HepG2 (cell line): Measurements from ENCODE around the gene SENP5. TPM values are rescaled to one million over a fixed set of nuclear protein-coding genes. Genes with fewer than 3 reads are reported as not detected.

ENCODE experiments used
- ARNT ChIP-seq: fragments of 450-650 bp; IDR thresholded peaks from 2 replicates; pipeline ENCODE4 v1.6.1; 2017
- ATF7-NPFF ChIP-seq: sonication (generic); formaldehyde crosslinking; IDR thresholded peaks from 2 replicates; pipeline ENCODE4 v1.8.1; 2023; ENCODE audit warnings: mild to moderate bottlenecking, low read depth, missing genetic modification reagents, moderate library complexity
- CBX2 ChIP-seq, 2 experiments: fragments of 200-600 bp in 1 of 2; sonication (generic); formaldehyde crosslinking in 1 of 2; IDR thresholded peaks; 2 replicates each; pipeline versions ENCODE4 v1.7.0 to v1.8.1; 2018 to 2022; ENCODE audit warnings: low read depth in 2 of 2, low read length in 1 of 2, mild to moderate bottlenecking in 1 of 2, missing genetic modification reagents in 1 of 2
- E2F5 ChIP-seq: sonication (generic); formaldehyde crosslinking; conservative IDR thresholded peaks from 2 replicates; pipeline ENCODE4 v1.4.0; 2020; ENCODE audit warnings: missing genetic modification reagents
- GLI4 ChIP-seq: sonication (generic); formaldehyde crosslinking; IDR thresholded peaks from 2 replicates; pipeline ENCODE4 v1.5.1; 2020; ENCODE audit warnings: missing genetic modification reagents, mild to moderate bottlenecking, moderate library complexity, borderline replicate concordance
- HMG20B ChIP-seq: conservative IDR thresholded peaks from 2 replicates; pipeline ENCODE4 v1.6.1; 2016; ENCODE audit warnings: missing genetic modification reagents, missing compliant biosample characterization
- MBNL3 ChIP-seq: fragments of 250-450 bp; sonication (Bioruptor Pico); conservative IDR thresholded peaks from 2 replicates; pipeline ENCODE4 v1.8.0; 2022; ENCODE audit warnings: mild to moderate bottlenecking, inconsistent platforms
- RBM22 ChIP-seq: fragments of 200-400 bp; formaldehyde crosslinking; optimal IDR thresholded peaks from 2 replicates; pipeline ENCODE3; 2017; ENCODE audit warnings: mild to moderate bottlenecking, low read length, moderate library complexity
- RELA ChIP-seq: sonication (generic); formaldehyde crosslinking; IDR thresholded peaks from 2 replicates; pipeline ENCODE4 v1.4.0; 2020; ENCODE audit warnings: missing genetic modification reagents
- SKIL ChIP-seq: sonication (generic); formaldehyde crosslinking; IDR thresholded peaks from 2 replicates; pipeline ENCODE4 v1.8.0; 2022; ENCODE audit warnings: missing genetic modification reagents, mild to moderate bottlenecking, moderate library complexity, borderline replicate concordance
- SRF ChIP-seq: IDR thresholded peaks from 2 replicates; pipeline ENCODE4 v1.6.1; 2011; ENCODE audit warnings: mild to moderate bottlenecking, low read depth, low read length, moderate library complexity
- STAG1 ChIP-seq: sonication (generic); formaldehyde crosslinking; IDR thresholded peaks from 2 replicates; pipeline ENCODE4 v1.4.0; 2020; ENCODE audit warnings: missing genetic modification reagents
- TGIF2 ChIP-seq: IDR thresholded peaks from 2 replicates; pipeline ENCODE4 v1.6.1; 2016; ENCODE audit warnings: control low read depth, missing compliant biosample characterization
- ZBTB42 ChIP-seq: sonication (generic); formaldehyde crosslinking; IDR thresholded peaks from 2 replicates; pipeline ENCODE4 v1.5.0; 2020; ENCODE audit warnings: mild to moderate bottlenecking, missing genetic modification reagents
- ZC3H4 ChIP-seq: sonication (generic); formaldehyde crosslinking; IDR thresholded peaks from 2 replicates; pipeline ENCODE4 v1.4.0; 2020; ENCODE audit warnings: missing genetic modification reagents, borderline replicate concordance
- ZMYM3 ChIP-seq: sonication (generic); formaldehyde crosslinking; IDR thresholded peaks from 2 replicates; pipeline ENCODE4 v1.5.1; 2020; ENCODE audit warnings: mild to moderate bottlenecking, missing genetic modification reagents
- ZNF230 ChIP-seq: sonication (generic); formaldehyde crosslinking; IDR thresholded peaks from 2 replicates; pipeline ENCODE4 v1.4.0; 2020; ENCODE audit warnings: mild to moderate bottlenecking, missing genetic modification reagents
- ZNF382 ChIP-seq: sonication (generic); formaldehyde crosslinking; IDR thresholded peaks from 2 replicates; pipeline ENCODE4 v1.5.0; 2020; ENCODE audit warnings: missing genetic modification reagents, mild to moderate bottlenecking, borderline replicate concordance
- ZNF652 ChIP-seq: IDR thresholded peaks from 2 replicates; pipeline ENCODE4 v1.6.1; 2016; ENCODE audit warnings: low read depth, borderline replicate concordance
- ZNF720 ChIP-seq: sonication (generic); formaldehyde crosslinking; IDR thresholded peaks from 2 replicates; pipeline ENCODE4 v1.4.0; 2020; ENCODE audit warnings: missing genetic modification reagents
- ZNF766 ChIP-seq: sonication (generic); formaldehyde crosslinking; IDR thresholded peaks from 2 replicates; pipeline ENCODE4 v1.5.0; 2020; ENCODE audit warnings: missing genetic modification reagents, borderline replicate concordance
- ZNF780A ChIP-seq: sonication (generic); formaldehyde crosslinking; IDR thresholded peaks from 2 replicates; pipeline ENCODE4 v1.8.0; 2022; ENCODE audit warnings: mild to moderate bottlenecking, missing genetic modification reagents, moderate library complexity
- ZNF879 ChIP-seq: sonication (generic); formaldehyde crosslinking; IDR thresholded peaks from 2 replicates; pipeline ENCODE4 v1.8.1; 2023; ENCODE audit warnings: missing genetic modification reagents
- ZSCAN31 ChIP-seq: sonication (generic); formaldehyde crosslinking; IDR thresholded peaks from 2 replicates; pipeline ENCODE4 v1.5.0; 2020; ENCODE audit warnings: low read depth, mild to moderate bottlenecking, missing genetic modification reagents
- polyA plus RNA-seq, 8 experiments: library from polyadenylated mRNA; depleted of rRNA in 3 of 8; stranded (reverse) in 7 of 8; unstranded in 1 of 8; fragments of >200 nt; fragmentation: Illumina TruSeq in 4 of 8; extraction: Trizol in 4 of 8; gene quantifications; 2 replicates each; pipeline versions ENCODE4 v1.2.1 to v1.2.3, GENCODE V29; 2011 to 2016; ENCODE audit warnings: low read depth in 4 of 8, missing spikeins in 1 of 8, mixed read lengths in 1 of 8; ENCODE audit not compliant: insufficient read depth in 1 of 8
- total RNA-seq, 5 experiments: library from RNA; depleted of rRNA; stranded (reverse); fragments of >200 nt; fragmentation: Illumina TruSeq; extraction: Trizol; gene quantifications; 2 replicates each; pipeline ENCODE4 v1.2.3, GENCODE V29; 2016; ENCODE audit warnings: low read depth in 1 of 5
- TF ChIP-seq, protein P1 (sequence below): sonication (generic); formaldehyde crosslinking; IDR thresholded peaks from 2 replicates; pipeline ENCODE4 v1.5.0; 2020; ENCODE audit warnings: missing genetic modification reagents

The SENP5 gene
- total and polyA plus RNA-seq, 2 of the 13 experiments (the other 11 are each of a cell fraction or from before 2014, with no cell fraction given) = 17.6 to 30.9 TPM

GRCh38 chr3:196942226-196942914 is 74.7 kb downstream of the SENP5 start, which contains the start of gene NCBP2 (continued):
- TF ChIP-seq SRF = peak; percentile 63; the same call in 1 of the 2 replicates
- 0 out of 2 replicates have a peak, but pooled peaks have one; percentile 79 for TF ChIP-seq RELA (CRISPR knock-in tag)
- peak; percentile 83 for TF ChIP-seq STAG1 (CRISPR knock-in tag)
- TF ChIP-seq RBM22 = peak; percentile 85
- TF ChIP-seq ZNF766 = peak; percentile 77; the same call in 1 of the 2 replicates
- TF ChIP-seq ZSCAN31 (CRISPR knock-in tag) = peak; percentile 49; the same call in 1 of the 2 replicates
- TF ChIP-seq MBNL3 (CRISPR knock-in tag) = no peak
- TF ChIP-seq ZNF652 = peak; percentile 22; the same call in 1 of the 2 replicates
- no peak for TF ChIP-seq GLI4 (CRISPR knock-in tag)
- no peak for TF ChIP-seq ZNF382 (CRISPR knock-in tag)
- TF ChIP-seq ZNF230 (CRISPR knock-in tag) = no peak
- TF ChIP-seq ATF7-NPFF (CRISPR knock-in tag) = peak; percentile 97
- TF ChIP-seq, protein P1, sequence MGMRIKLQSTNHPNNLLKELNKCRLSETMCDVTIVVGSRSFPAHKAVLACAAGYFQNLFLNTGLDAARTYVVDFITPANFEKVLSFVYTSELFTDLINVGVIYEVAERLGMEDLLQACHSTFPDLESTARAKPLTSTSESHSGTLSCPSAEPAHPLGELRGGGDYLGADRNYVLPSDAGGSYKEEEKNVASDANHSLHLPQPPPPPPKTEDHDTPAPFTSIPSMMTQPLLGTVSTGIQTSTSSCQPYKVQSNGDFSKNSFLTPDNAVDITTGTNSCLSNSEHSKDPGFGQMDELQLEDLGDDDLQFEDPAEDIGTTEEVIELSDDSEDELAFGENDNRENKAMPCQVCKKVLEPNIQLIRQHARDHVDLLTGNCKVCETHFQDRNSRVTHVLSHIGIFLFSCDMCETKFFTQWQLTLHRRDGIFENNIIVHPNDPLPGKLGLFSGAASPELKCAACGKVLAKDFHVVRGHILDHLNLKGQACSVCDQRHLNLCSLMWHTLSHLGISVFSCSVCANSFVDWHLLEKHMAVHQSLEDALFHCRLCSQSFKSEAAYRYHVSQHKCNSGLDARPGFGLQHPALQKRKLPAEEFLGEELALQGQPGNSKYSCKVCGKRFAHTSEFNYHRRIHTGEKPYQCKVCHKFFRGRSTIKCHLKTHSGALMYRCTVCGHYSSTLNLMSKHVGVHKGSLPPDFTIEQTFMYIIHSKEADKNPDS = peak; percentile 74
- TF ChIP-seq ZNF720 (CRISPR knock-in tag) = 0 out of 2 replicates have a peak, but pooled peaks have one; percentile 27
- TF ChIP-seq TGIF2 (CRISPR knock-in tag) = 0 out of 2 replicates have a peak, but pooled peaks have one; percentile 45
- TF ChIP-seq ZNF780A (CRISPR knock-in tag) = no peak
- 0 out of 2 replicates have a peak, but pooled peaks have one; percentile 26 for TF ChIP-seq ZMYM3 (CRISPR knock-in tag)
- peak; percentile 70; the same call in 1 of the 2 replicates for TF ChIP-seq SKIL
- 0 out of 2 replicates have a peak, but pooled peaks have one; percentile 71 for TF ChIP-seq ZC3H4 (CRISPR knock-in tag)
- no peak for TF ChIP-seq CBX2 (IDR thresholded peaks at IDR 0.05; ENCODE audit: low read depth, low read length)
- TF ChIP-seq CBX2 (CRISPR knock-in tag; IDR thresholded peaks at IDR 0.05; ENCODE audit: low read depth) = no peak
- peak; percentile 81 for TF ChIP-seq ZNF879 (CRISPR knock-in tag)
- TF ChIP-seq HMG20B = no peak; the same call in none of the 2 replicates
- no peak for TF ChIP-seq ZBTB42 (CRISPR knock-in tag)
- TF ChIP-seq ARNT = no peak
- 0 out of 2 replicates have a peak, but pooled peaks have one; percentile 52 for TF ChIP-seq E2F5 (CRISPR knock-in tag)
